Measurements from ENCODE around the gene THSD7A.

Gene THSD7A

DNA sequence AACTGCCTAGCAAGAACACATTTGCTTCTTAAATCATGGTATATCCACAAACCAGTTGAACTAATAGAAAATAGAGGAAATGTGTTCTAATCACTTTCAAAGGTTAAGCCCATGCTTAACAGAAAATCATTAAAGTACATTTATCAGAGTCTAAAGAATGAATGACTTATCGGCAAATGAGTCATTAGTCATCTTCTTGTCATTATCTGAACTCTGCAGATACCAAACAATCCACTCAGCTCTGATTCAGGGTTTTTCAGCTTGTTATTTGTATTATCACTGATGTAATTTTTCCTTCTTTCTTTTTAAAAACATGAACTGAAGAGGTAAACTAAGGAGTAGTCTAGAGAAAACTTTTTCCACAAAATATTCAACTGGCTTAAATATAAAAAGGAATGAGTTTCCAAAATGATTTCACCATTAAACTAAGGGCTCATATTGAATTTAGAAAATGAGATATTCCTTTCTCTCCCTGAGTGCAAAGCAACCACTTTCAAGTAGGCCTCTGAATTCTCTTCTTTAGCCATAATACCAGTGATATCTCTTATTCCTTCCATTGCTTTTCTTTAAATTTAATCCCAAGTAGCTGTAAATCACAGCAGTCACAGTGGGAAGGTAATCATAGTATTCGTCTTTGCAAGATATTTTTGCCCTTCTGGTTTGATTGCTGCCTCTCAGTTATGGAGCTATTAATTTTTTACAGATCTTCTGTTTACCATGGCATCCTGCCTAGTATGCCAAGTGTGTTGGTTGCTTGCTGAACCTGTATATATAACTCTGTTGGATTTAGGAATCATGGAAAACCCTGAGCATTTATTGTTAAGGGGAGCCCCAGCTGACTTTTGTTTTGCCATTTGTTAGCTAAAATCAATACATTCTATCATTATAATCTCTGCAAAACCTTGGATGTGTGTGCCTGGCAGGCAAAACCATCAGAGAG is 125.1 kb downstream of the THSD7A start:
- H3K4me1 ChIP-seq (ENCODE audit: control insufficient read depth, insufficient read depth, low read length), result no peaks in the 10 kb centered on the region
- no CpG with 5 or more reads among the region's 2 CpGs for WGBS (ENCODE audit: insufficient coverage, insufficient read length)

DNA sequence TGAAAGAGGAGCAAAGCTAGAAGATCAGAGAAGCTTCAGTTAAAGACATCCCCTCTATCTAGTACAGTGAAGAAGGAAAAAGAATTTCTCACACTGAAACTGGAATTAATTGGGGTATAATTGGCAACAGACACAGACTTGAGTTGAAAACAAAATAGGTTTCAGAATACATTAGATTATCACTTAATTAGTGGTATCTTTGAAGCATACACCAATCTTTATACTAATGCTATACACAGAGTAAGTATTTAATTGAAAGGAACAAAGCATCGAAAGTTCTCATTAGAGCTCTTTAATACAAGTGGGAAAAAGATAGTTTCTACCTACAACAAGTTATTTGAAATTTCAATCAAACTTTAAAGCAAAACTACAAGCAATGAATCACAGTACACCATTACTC is 128.2 kb downstream of the THSD7A start:
- Histone ChIP-seq H3K27me3 (ENCODE audit: control insufficient read depth, insufficient read depth, low read length) (no peaks in the 10 kb centered on the region), H3K9me3 (ENCODE audit: control insufficient read depth, insufficient read depth, low read length) (no peaks in the 10 kb centered on the region), H3K4me1 (ENCODE audit: control insufficient read depth, insufficient read depth, low read length) (no peaks in the 10 kb centered on the region), H3K27ac (ENCODE audit: low read length) (no peak overlapping the region), H3K4me3 (ENCODE audit: low read length) (no peak overlapping the region), H3K36me3 (ENCODE audit: control insufficient read depth, insufficient read depth, low read length) (no peaks in the 10 kb centered on the region)
- WGBS (ENCODE audit: insufficient coverage, insufficient read length), result no CpG with 5 or more reads among the region's 1 CpG
- DNase-seq (ENCODE audit: low read depth, low spot score), result no peak

More for the DNA sequence above, 125.1 kb downstream of the THSD7A start:
- Histone ChIP-seq H3K36me3 (ENCODE audit: control insufficient read depth, insufficient read depth, low read length) (no peaks in the 10 kb centered on the region), H3K27me3 (ENCODE audit: control insufficient read depth, insufficient read depth, low read length) (no peaks in the 10 kb centered on the region), H3K9me3 (ENCODE audit: control insufficient read depth, insufficient read depth, low read length) (no peaks in the 10 kb centered on the region), H3K4me3 (ENCODE audit: low read length) (no peak overlapping the region), H3K27ac (ENCODE audit: low read length) (no peak overlapping the region)
- DNase-seq (ENCODE audit: low read depth, low spot score), result no peak

DNA sequence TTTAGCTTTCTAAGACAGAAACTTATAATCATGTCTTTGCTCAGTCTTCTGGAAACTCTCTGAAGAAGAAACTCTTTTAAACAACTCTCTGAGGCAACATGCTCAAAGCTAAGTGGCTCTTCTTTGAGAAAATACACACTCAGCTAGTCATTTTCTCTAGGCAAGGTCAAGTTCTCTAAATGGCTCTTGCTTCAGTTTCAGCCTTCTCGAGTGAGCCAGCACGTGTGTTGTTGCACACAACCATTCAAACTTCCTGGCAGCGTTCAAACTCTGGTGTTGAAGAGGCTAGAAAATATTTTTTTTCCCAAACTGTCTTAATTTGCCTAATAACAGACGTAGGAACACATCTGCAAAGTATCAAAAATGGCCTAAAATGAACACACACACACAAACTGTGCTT is 129.1 kb downstream of the THSD7A start:
- no peaks in the 10 kb centered on the region for H3K4me1 ChIP-seq (ENCODE audit: control insufficient read depth, insufficient read depth, low read length)
- H3K4me3 ChIP-seq (ENCODE audit: low read length), result no peak overlapping the region
- no peaks in the 10 kb centered on the region for H3K9me3 ChIP-seq (ENCODE audit: control insufficient read depth, insufficient read depth, low read length)
- WGBS (ENCODE audit: insufficient coverage, insufficient read length), result no CpG with 5 or more reads among the region's 4 CpGs
- no peaks in the 10 kb centered on the region for H3K27me3 ChIP-seq (ENCODE audit: control insufficient read depth, insufficient read depth, low read length)
- DNase-seq (ENCODE audit: low read depth, low spot score), result no peak
- H3K36me3 ChIP-seq (ENCODE audit: control insufficient read depth, insufficient read depth, low read length), result no peaks in the 10 kb centered on the region
- H3K27ac ChIP-seq (ENCODE audit: low read length), result no peak overlapping the region

DNA sequence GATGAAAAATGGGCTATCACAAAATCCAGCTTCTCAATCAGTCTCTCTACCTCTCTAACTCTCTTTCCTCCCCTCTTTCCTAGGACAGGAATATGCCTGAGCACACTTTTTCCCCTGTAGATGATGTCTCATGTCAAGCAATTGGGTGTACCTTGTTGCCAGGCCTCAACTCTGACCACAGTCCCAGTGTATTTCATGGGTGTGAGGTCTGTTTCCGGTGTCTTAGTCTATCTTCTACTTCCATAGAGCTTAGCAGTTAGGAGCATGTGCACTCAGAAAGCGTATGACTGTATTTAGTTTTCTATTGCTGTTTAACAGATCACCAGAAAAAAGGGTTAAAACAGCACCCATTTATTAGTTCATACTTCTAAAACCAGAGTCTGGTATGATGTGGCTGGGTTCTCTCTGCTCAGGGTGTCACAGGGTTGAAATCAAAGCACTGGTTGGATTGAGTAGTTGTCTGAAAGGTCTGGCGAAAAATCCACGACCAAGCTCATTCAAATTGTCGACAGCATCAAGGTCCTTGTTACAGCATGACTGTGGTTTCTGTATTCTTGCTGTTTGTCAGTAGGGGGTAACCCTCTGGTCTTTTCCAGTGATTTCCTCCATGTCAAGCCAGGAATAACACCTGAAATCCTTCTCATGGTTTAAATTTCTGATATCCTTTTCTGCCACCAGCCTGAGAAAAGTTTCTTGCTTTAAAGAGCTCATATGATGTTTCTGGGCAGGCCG is 130.0 kb downstream of the THSD7A start:
- no peak for DNase-seq (ENCODE audit: low read depth, low spot score)
- no peaks in the 10 kb centered on the region for H3K4me1 ChIP-seq (ENCODE audit: control insufficient read depth, insufficient read depth, low read length)
- no peaks in the 10 kb centered on the region for H3K9me3 ChIP-seq (ENCODE audit: control insufficient read depth, insufficient read depth, low read length)
- no CpG with 5 or more reads among the region's 6 CpGs for WGBS (ENCODE audit: insufficient coverage, insufficient read length)
- H3K4me3 ChIP-seq (ENCODE audit: low read length), result no peak overlapping the region
- no peak overlapping the region for H3K27ac ChIP-seq (ENCODE audit: low read length)
- H3K27me3 ChIP-seq (ENCODE audit: control insufficient read depth, insufficient read depth, low read length), result no peaks in the 10 kb centered on the region
- no peaks in the 10 kb centered on the region for H3K36me3 ChIP-seq (ENCODE audit: control insufficient read depth, insufficient read depth, low read length)

DNA sequence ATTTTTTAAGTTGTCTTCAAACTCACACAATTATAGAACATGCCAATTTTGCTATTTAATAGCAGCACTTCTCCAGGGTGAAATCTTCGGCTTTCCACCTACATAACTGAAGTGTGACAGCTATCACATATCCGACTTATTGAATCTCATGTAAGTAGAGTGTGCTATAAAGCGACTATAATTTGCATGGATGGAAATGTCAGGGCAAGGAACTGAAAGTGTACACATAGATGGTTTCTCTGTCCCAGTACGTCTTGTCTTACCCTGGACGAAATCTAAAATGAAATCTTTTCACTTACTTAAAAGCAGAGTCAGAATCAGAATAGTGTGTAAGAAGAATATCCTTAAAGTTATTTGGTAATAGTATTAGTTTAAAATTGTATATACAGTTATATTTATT is 132.3 kb downstream of the THSD7A start:
- no peak overlapping the region for H3K4me3 ChIP-seq (ENCODE audit: low read length)
- no CpG with 5 or more reads among the region's 5 CpGs for WGBS (ENCODE audit: insufficient coverage, insufficient read length)
- H3K36me3 ChIP-seq (ENCODE audit: control insufficient read depth, insufficient read depth, low read length), result no peaks in the 10 kb centered on the region
- H3K27ac ChIP-seq (ENCODE audit: low read length), result no peak overlapping the region
- H3K4me1 ChIP-seq (ENCODE audit: control insufficient read depth, insufficient read depth, low read length), result no peaks in the 10 kb centered on the region
- H3K27me3 ChIP-seq (ENCODE audit: control insufficient read depth, insufficient read depth, low read length), result no peaks in the 10 kb centered on the region
- H3K9me3 ChIP-seq (ENCODE audit: control insufficient read depth, insufficient read depth, low read length), result no peaks in the 10 kb centered on the region
- DNase-seq (ENCODE audit: low read depth, low spot score), result no peak

DNA sequence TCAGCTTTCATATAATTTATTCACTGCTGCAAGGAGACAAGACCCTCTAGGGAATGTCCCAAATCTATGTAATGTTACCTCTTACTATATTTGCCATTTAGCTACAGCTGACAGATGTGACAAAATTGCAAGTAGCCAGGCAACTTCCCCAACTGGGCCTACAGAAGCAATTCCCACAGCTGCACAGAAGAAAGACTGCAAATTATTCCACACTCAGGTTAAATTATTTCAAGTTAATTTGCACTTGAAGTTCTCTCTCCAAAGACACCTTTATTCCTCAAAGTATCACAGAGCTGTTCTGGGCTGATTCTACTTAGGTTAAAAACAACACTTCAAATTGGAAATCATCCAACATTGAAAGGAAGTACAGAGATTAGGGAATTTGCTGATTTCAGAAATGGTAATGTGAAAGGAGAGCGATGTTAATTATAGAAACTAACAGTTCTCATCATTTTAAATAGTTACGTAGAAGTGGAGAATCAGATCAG is 133.6 kb downstream of the THSD7A start:
- Histone ChIP-seq H3K9me3 (ENCODE audit: control insufficient read depth, insufficient read depth, low read length) (no peaks in the 10 kb centered on the region), H3K27ac (ENCODE audit: low read length) (no peak overlapping the region), H3K4me1 (ENCODE audit: control insufficient read depth, insufficient read depth, low read length) (no peaks in the 10 kb centered on the region), H3K36me3 (ENCODE audit: control insufficient read depth, insufficient read depth, low read length) (no peaks in the 10 kb centered on the region), H3K4me3 (ENCODE audit: low read length) (no peak overlapping the region), H3K27me3 (ENCODE audit: control insufficient read depth, insufficient read depth, low read length) (no peaks in the 10 kb centered on the region)
- WGBS (ENCODE audit: insufficient coverage, insufficient read length), result 100% methylated on average over 1 of the region's 2 CpGs
- DNase-seq (ENCODE audit: low read depth, low spot score), result no peak

DNA sequence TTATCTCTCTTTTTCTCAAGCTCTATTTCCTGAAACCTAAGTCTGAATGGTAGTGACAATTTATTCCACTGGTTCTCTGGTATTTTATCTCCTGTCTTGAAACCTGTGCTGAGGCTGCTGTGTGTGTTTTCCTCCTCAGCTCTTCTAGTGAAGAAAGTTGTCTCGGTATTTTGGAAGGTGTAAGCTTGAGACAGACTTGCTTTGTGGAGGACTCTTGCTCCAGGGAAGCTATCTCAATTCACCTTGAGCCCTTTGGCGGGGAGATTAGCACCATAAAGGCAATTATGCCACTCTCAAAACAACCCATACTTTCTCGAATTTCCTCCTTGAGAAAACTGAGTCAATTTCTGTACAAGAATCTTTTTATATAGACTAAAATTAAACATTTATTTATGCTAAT is 141.6 kb downstream of the THSD7A start:
- no peak for DNase-seq (ENCODE audit: low read depth, low spot score)
- Histone ChIP-seq H3K27me3 (ENCODE audit: control insufficient read depth, insufficient read depth, low read length) (no peaks in the 10 kb centered on the region), H3K36me3 (ENCODE audit: control insufficient read depth, insufficient read depth, low read length) (no peaks in the 10 kb centered on the region), H3K4me1 (ENCODE audit: control insufficient read depth, insufficient read depth, low read length) (no peaks in the 10 kb centered on the region), H3K27ac (ENCODE audit: low read length) (no peak overlapping the region), H3K4me3 (ENCODE audit: low read length) (no peak overlapping the region), H3K9me3 (ENCODE audit: control insufficient read depth, insufficient read depth, low read length) (no peaks in the 10 kb centered on the region)
- no CpG with 5 or more reads among the region's 3 CpGs for WGBS (ENCODE audit: insufficient coverage, insufficient read length)

DNA sequence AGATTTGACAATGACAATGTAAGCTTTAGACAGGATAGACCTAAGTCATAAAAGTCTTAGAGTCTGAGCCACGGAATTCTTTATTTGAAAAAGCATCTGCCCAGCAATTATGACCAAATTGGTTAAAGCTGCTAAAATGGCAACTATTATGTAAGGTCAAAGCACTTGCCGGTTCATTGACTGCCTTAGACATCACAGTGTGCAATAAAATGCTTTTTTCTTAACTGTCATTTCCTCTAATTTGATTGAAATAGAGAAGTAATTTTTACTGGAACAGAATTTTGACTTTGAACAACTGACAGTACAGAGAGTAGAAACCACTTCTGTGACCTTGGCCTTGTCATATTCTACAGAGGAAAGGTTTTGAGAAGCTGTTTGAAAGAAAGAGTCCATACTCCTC is 142.9 kb downstream of the THSD7A start:
- Histone ChIP-seq H3K36me3 (ENCODE audit: control insufficient read depth, insufficient read depth, low read length) (no peaks in the 10 kb centered on the region), H3K27ac (ENCODE audit: low read length) (no peak overlapping the region), H3K4me3 (ENCODE audit: low read length) (no peak overlapping the region), H3K27me3 (ENCODE audit: control insufficient read depth, insufficient read depth, low read length) (no peaks in the 10 kb centered on the region), H3K9me3 (ENCODE audit: control insufficient read depth, insufficient read depth, low read length) (no peaks in the 10 kb centered on the region), H3K4me1 (ENCODE audit: control insufficient read depth, insufficient read depth, low read length) (no peaks in the 10 kb centered on the region)
- no peak for DNase-seq (ENCODE audit: low read depth, low spot score)
- WGBS (ENCODE audit: insufficient coverage, insufficient read length), result no CpG with 5 or more reads among the region's 2 CpGs

DNA sequence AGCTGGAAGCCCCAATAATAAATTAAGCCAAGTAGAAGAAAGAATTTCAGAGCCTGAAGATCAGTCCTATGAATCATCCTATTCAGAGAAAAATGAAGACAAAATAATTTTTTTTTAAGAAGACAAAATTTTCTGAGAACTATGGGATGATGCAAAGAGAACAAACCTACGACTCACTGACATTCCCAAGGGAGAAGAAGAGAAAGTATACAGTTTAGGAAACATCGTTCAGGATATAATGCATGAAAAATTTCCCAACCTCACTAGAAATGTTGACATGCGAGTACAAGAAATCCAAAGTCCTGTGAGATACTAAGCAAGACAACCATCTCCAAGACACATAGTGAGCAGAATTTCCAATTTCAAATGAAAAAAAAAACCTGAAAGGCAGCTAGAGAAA is 150.5 kb downstream of the THSD7A start:
- no peaks in the 10 kb centered on the region for H3K9me3 ChIP-seq (ENCODE audit: control insufficient read depth, insufficient read depth, low read length)
- H3K4me3 ChIP-seq (ENCODE audit: low read length), result no peak overlapping the region
- DNase-seq (ENCODE audit: low read depth, low spot score), result no peak
- no peaks in the 10 kb centered on the region for H3K4me1 ChIP-seq (ENCODE audit: control insufficient read depth, insufficient read depth, low read length)
- H3K27me3 ChIP-seq (ENCODE audit: control insufficient read depth, insufficient read depth, low read length), result no peaks in the 10 kb centered on the region
- H3K36me3 ChIP-seq (ENCODE audit: control insufficient read depth, insufficient read depth, low read length), result no peaks in the 10 kb centered on the region
- no peak overlapping the region for H3K27ac ChIP-seq (ENCODE audit: low read length)
- WGBS (ENCODE audit: insufficient coverage, insufficient read length), result no CpG with 5 or more reads among the region's 3 CpGs

DNA sequence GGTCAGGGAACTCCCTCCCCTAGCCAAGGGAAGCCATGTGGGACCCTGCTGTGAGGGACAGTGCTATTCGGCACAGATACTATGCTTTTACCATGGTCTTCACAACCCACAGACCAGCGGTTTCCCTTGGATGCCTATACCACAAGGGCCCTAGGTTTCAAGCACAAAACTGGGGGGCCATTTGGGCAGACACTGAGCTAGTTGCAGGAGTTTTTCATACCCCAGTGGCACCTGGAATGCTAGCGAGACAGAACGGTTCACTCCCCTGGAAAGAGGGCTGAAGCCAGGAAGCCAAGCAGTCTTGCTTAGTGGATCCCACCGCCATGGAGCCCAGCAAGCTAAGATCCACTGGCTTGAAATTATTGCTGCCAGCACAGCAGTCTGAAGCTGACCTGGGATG is 156.8 kb downstream of the THSD7A start:
- no peaks in the 10 kb centered on the region for H3K27me3 ChIP-seq (ENCODE audit: control insufficient read depth, insufficient read depth, low read length)
- no peak overlapping the region for H3K27ac ChIP-seq (ENCODE audit: low read length)
- WGBS (ENCODE audit: insufficient coverage, insufficient read length), result no CpG with 5 or more reads among the region's 5 CpGs
- H3K36me3 ChIP-seq (ENCODE audit: control insufficient read depth, insufficient read depth, low read length), result no peaks in the 10 kb centered on the region
- no peak overlapping the region for H3K4me3 ChIP-seq (ENCODE audit: low read length)
- no peak for DNase-seq (ENCODE audit: low read depth, low spot score)
- no peaks in the 10 kb centered on the region for H3K9me3 ChIP-seq (ENCODE audit: control insufficient read depth, insufficient read depth, low read length)
- no peaks in the 10 kb centered on the region for H3K4me1 ChIP-seq (ENCODE audit: control insufficient read depth, insufficient read depth, low read length)
